Activated B cell treated with CpG ODN at 0.5 μM for 24 hours (primary cell): ENCODE results near the gene ALAS1. TPM values are rescaled to one million over a fixed set of nuclear protein-coding genes. Genes with fewer than 3 reads are reported as not detected.
A peak's percentile ranks its signal among the peaks of the same experiment; 100 is the strongest.

Experiments used
- ATAC-seq: fragments of 200-7000 bp; cut with Tn5 transposase; one replicate; pipeline ENCODE4 v1.10.0; 2021; ENCODE audit warnings: low read depth, mild to moderate bottlenecking, moderate library complexity
- CTCF ChIA-PET: fragments of 350-600 bp; sonication (Branson Sonifier 250); formaldehyde crosslinking; loops from one replicate; lab custom pipeline; 2021; ENCODE audit warnings: antibody characterized with exemption; lab: Charles Lee
- POLR2A ChIA-PET: fragments of 350-600 bp; sonication (Branson Sonifier 250); formaldehyde crosslinking; loops from one replicate; lab custom pipeline; 2021; ENCODE audit warnings: antibody characterized with exemption; lab: Charles Lee
- DNase-seq: peaks from one replicate; pipeline ENCODE4 v3.0.0; 2022
- H3K27ac Mint-ChIP-seq: one replicate; pipeline ENCODE4 v1.8.0; 2020; ENCODE audit warnings: mixed read lengths
- H3K27me3 Mint-ChIP-seq: one replicate; pipeline ENCODE4 v1.8.0; 2021; ENCODE audit warnings: mixed read lengths
- H3K36me3 Mint-ChIP-seq: one replicate; pipeline ENCODE4 v1.8.0; 2021; ENCODE audit warnings: low read depth, mixed read lengths
- H3K4me1 Mint-ChIP-seq: one replicate; pipeline ENCODE4 v1.8.0; 2021; ENCODE audit warnings: mixed read lengths
- H3K4me3 Mint-ChIP-seq: one replicate; pipeline ENCODE4 v1.8.0; 2020; ENCODE audit warnings: mild to moderate bottlenecking, mixed read lengths
- H3K9me3 Mint-ChIP-seq: one replicate; pipeline ENCODE4 v1.8.0; 2020; ENCODE audit warnings: mixed read lengths
- CTCF ChIP-seq: fragments of 200-600 bp; IDR thresholded peaks from one replicate; pipeline ENCODE4 v1.8.0; 2022; ENCODE audit warnings: antibody characterized with exemption, mild to moderate bottlenecking
- intact Hi-C: fragments of 100-400 bp; cut with micrococcal nuclease; formaldehyde crosslinking; loops from one replicate; pipeline ENCODE4 v1.15.1; 2024
- total RNA-seq: library from RNA; stranded (reverse); gene quantifications from 2 replicates; pipeline ENCODE4 v1.2.3, GENCODE V29; 2022

Gene ALAS1
- total RNA-seq, 1 donor from 2014 or later: 27.6 TPM

- intact Hi-C loops: no loop called here
- Mint-ChIP-seq H3K4me3 (no peak overlapping the region), H3K4me1 (peaks cover 23% of the 10 kb centered on the region), H3K27me3 (no peaks in the 10 kb centered on the region), H3K36me3 (peaks cover 14% of the 10 kb centered on the region), H3K9me3 (no peaks in the 10 kb centered on the region), H3K27ac (no peak overlapping the region)
- DNase-seq: no peak
- no peak for ATAC-seq
- POLR2A ChIA-PET: interaction anchor here (0.6 kb wide), 1 partner anchor 38 kb away, joined by 4 read pairs; no protein-coding TSS in a partner anchor
- no peak for TF ChIP-seq CTCF
- CTCF ChIA-PET: no interaction called here
Observed at GRCh38 chr3:52195291-52195597, 2.7 kb upstream of the ALAS1 start.

GRCh38 chr3:52195823-52196331 lies 2.1 kb upstream of the ALAS1 start:
- H3K27ac Mint-ChIP-seq: no peak overlapping the region
- ChIA-PET POLR2A (interaction anchor here (2.0 kb wide), 1 partner anchor 200 kb away, joined by 5 read pairs; the partner anchor contains the start of gene RPL29), CTCF (no interaction called here)
- H3K4me3 Mint-ChIP-seq: no peak overlapping the region
- no peaks in the 10 kb centered on the region for H3K27me3 Mint-ChIP-seq
- TF ChIP-seq CTCF: no peak
- ATAC-seq: no peak
- peaks cover 17% of the 10 kb centered on the region for H3K36me3 Mint-ChIP-seq
- H3K4me1 Mint-ChIP-seq: peaks cover 24% of the 10 kb centered on the region
- H3K9me3 Mint-ChIP-seq: no peaks in the 10 kb centered on the region
- intact Hi-C loops: no loop called here
- no peak for DNase-seq

- no peak for TF ChIP-seq CTCF
- Mint-ChIP-seq H3K4me1 (peaks cover 31% of the 10 kb centered on the region), H3K36me3 (peaks cover 25% of the 10 kb centered on the region), H3K9me3 (no peaks in the 10 kb centered on the region), H3K27me3 (no peaks in the 10 kb centered on the region), H3K4me3 (no peak overlapping the region), H3K27ac (peak overlapping the region; percentile 87)
- DNase-seq (no peak), ATAC-seq (no peak)
- ChIA-PET POLR2A (interaction anchor here (0.6 to 2.0 kb wide), 5 partner anchors 23 to 201 kb away, joined by 3 to 8 read pairs (median 4); partner anchors contain the start of genes DUSP7, RPL29 and TLR9), CTCF (interaction anchor here (1.5 kb wide), 1 partner anchor 142 kb away, joined by 3 read pairs; no protein-coding TSS in a partner anchor)
- intact Hi-C loops: loop anchor here (1.0 kb wide), 1 partner anchor 43 kb away; the partner anchor contains the start of gene POC1A
Observed at GRCh38 chr3:52196977-52197376, 983 bp upstream of the ALAS1 start.

GRCh38 chr3:52197499-52197841 lies 490 bp upstream of the ALAS1 start:
- TF ChIP-seq CTCF: no peak
- CTCF ChIA-PET: interaction anchor here (1.5 kb wide), 1 partner anchor 141 kb away, joined by 3 read pairs; no protein-coding TSS in a partner anchor
- Mint-ChIP-seq H3K27ac (peak overlapping the region; percentile 87), H3K4me3 (peak overlapping the region; percentile 97), H3K27me3 (no peaks in the 10 kb centered on the region), H3K4me1 (peaks cover 35% of the 10 kb centered on the region), H3K36me3 (peaks cover 28% of the 10 kb centered on the region), H3K9me3 (no peaks in the 10 kb centered on the region)
- no peak for ATAC-seq
- no peak for DNase-seq
- POLR2A ChIA-PET: interaction anchor here (0.6 to 2.0 kb wide), 6 partner anchors 23 to 201 kb away, joined by 3 to 8 read pairs (median 4); partner anchors contain the start of genes DUSP7, POC1A, RPL29 and TLR9
- intact Hi-C loops: loop anchor here (1.0 kb wide), 1 partner anchor 43 kb away; the partner anchor contains the start of gene POC1A

GRCh38 chr3:52198643-52199608 lies 966 bp downstream of the ALAS1 start:
- intact Hi-C loops: loop anchor here (1.0 to 2.0 kb wide), 2 partner anchors 26 to 142 kb away; partner anchors contain the start of genes DUSP7 and TLR9
- no peaks in the 10 kb centered on the region for H3K27me3 Mint-ChIP-seq
- POLR2A ChIA-PET: no interaction called here
- H3K27ac Mint-ChIP-seq: peak overlapping the region; percentile 82
- H3K36me3 Mint-ChIP-seq: peaks cover 43% of the 10 kb centered on the region
- H3K4me1 Mint-ChIP-seq: peaks cover 38% of the 10 kb centered on the region
- no peak for DNase-seq
- TF ChIP-seq CTCF: no peak
- no peak for ATAC-seq
- H3K9me3 Mint-ChIP-seq: no peaks in the 10 kb centered on the region
- peak overlapping the region; percentile 97 for H3K4me3 Mint-ChIP-seq
- CTCF ChIA-PET: no interaction called here
